ENCODE results near the gene ZNF598. TPM values are rescaled to one million over a fixed set of nuclear protein-coding genes. Genes with fewer than 3 reads are reported as not detected.

ZNF598 gene
- total and polyA plus RNA-seq, 2 of the 13 experiments (the other 11 are each of a cell fraction or from before 2014, with no cell fraction given), result 13.5 to 14.2 TPM

DNA sequence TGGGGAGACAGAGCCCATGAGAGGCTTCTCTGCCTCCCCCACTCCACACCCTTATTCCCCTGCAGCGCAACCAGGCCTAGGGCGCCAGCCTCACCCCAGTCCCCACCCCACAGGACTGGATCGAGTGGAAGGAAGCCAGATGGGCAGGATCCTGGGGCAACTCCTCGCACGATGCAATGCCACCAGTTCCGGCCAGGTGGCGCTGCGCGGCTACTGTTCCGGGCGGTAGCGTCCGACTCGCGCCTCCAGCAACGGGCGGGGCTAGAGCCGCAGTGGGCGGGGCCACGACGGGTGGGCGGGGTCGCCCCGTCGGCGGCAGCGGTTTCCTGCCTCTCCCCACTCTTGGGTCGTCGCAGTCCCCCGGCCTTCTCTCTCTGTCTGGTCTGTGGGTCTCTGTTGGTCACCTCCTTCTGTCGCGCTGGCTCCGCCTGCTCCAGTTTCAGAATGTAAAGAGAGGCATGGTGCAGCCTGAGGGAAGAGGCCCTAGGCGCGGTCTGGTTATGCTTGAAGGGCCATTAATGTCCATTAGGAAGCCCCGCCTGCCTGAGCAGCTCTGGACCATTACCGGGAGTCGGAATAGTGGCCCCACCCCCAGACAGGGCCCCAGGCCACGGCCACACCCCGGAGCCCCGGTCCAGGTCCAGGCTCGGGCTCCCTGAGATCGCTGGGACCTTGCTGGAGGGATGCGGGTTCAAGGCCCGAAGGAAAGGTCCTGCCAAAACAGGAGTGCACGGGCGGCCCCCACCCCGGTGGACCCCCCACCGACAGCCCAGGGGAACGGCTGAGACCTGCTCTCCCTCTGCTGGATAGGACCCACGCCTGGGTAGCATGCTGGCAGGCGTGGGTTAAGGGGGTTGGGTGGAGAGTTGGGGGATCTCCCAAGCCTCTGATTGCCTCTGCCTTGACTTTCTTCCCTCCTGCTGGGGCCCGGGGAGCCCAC, 13.7 kb upstream of the ZNF598 start (continued):
- TF ChIP-seq, protein P1, sequence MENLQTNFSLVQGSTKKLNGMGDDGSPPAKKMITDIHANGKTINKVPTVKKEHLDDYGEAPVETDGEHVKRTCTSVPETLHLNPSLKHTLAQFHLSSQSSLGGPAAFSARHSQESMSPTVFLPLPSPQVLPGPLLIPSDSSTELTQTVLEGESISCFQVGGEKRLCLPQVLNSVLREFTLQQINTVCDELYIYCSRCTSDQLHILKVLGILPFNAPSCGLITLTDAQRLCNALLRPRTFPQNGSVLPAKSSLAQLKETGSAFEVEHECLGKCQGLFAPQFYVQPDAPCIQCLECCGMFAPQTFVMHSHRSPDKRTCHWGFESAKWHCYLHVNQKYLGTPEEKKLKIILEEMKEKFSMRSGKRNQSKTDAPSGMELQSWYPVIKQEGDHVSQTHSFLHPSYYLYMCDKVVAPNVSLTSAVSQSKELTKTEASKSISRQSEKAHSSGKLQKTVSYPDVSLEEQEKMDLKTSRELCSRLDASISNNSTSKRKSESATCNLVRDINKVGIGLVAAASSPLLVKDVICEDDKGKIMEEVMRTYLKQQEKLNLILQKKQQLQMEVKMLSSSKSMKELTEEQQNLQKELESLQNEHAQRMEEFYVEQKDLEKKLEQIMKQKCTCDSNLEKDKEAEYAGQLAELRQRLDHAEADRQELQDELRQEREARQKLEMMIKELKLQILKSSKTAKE (CRISPR knock-in tag; IDR thresholded peaks at IDR 0.05; ENCODE audit: borderline replicate concordance), result no peak
- TF ChIP-seq, protein P2, sequence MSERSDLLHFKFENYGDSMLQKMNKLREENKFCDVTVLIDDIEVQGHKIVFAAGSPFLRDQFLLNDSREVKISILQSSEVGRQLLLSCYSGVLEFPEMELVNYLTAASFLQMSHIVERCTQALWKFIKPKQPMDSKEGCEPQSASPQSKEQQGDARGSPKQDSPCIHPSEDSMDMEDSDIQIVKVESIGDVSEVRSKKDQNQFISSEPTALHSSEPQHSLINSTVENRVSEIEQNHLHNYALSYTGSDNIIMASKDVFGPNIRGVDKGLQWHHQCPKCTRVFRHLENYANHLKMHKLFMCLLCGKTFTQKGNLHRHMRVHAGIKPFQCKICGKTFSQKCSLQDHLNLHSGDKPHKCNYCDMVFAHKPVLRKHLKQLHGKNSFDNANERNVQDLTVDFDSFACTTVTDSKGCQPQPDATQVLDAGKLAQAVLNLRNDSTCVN (CRISPR knock-in tag; IDR thresholded peaks at IDR 0.05; ENCODE audit: borderline replicate concordance), result no peak; the same call in 1 of the 2 replicates
- no peak for TF ChIP-seq SP140L (CRISPR knock-in tag; IDR thresholded peaks at IDR 0.05; ENCODE audit: borderline replicate concordance)
- no peak for TF ChIP-seq KLF12 (CRISPR knock-in tag; IDR thresholded peaks at IDR 0.05; ENCODE audit: borderline replicate concordance)
- TF ChIP-seq ZKSCAN5 (CRISPR knock-in tag; IDR thresholded peaks at IDR 0.05), result no peak
- no peak for TF ChIP-seq ZNF850 (CRISPR knock-in tag; conservative IDR thresholded peaks at IDR 0.05)
- TF ChIP-seq MBNL3 (CRISPR knock-in tag; conservative IDR thresholded peaks at IDR 0.05), result no peak
- TF ChIP-seq, protein P3, sequence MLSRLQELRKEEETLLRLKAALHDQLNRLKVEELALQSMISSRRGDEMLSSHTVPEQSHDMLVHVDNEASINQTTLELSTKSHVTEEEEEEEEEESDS (CRISPR knock-in tag; IDR thresholded peaks at IDR 0.05; ENCODE audit: borderline replicate concordance), result no peak
- no peak for TF ChIP-seq NCOA5 (CRISPR knock-in tag; IDR thresholded peaks at IDR 0.05)
- TF ChIP-seq RXRA (CRISPR knock-in tag; IDR thresholded peaks at IDR 0.05), result peak; percentile 55; the same call in 1 of the 2 replicates
- TF ChIP-seq, protein P4, sequence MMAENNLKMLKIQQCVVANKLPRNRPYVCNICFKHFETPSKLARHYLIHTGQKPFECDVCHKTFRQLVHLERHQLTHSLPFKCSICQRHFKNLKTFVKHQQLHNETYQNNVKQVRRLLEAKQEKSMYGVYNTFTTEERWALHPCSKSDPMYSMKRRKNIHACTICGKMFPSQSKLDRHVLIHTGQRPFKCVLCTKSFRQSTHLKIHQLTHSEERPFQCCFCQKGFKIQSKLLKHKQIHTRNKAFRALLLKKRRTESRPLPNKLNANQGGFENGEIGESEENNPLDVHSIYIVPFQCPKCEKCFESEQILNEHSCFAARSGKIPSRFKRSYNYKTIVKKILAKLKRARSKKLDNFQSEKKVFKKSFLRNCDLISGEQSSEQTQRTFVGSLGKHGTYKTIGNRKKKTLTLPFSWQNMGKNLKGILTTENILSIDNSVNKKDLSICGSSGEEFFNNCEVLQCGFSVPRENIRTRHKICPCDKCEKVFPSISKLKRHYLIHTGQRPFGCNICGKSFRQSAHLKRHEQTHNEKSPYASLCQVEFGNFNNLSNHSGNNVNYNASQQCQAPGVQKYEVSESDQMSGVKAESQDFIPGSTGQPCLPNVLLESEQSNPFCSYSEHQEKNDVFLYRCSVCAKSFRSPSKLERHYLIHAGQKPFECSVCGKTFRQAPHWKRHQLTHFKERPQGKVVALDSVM (CRISPR knock-in tag; IDR thresholded peaks at IDR 0.05), result peak; percentile 36; the same call in 1 of the 2 replicates
- TF ChIP-seq EHMT2 (IDR thresholded peaks at IDR 0.05; ENCODE audit: borderline replicate concordance, low read depth, low read length), result no peak
- no peak for TF ChIP-seq ZNF879 (CRISPR knock-in tag; IDR thresholded peaks at IDR 0.05)
- no peak for TF ChIP-seq ZNF674 (CRISPR knock-in tag; IDR thresholded peaks at IDR 0.05; ENCODE audit: low read depth)
- 0 out of 2 replicates have a peak, but pooled peaks have one; percentile 21 for TF ChIP-seq MYC (CRISPR knock-in tag; IDR thresholded peaks at IDR 0.05; ENCODE audit: borderline replicate concordance)
- TF ChIP-seq LCORL (IDR thresholded peaks at IDR 0.05), result no peak
- peak; percentile 86; the same call in 1 of the 2 replicates for TF ChIP-seq LCORL (CRISPR knock-in tag; IDR thresholded peaks at IDR 0.05)
- TF ChIP-seq RFXANK (CRISPR knock-in tag; IDR thresholded peaks at IDR 0.05), result no peak
- TF ChIP-seq, protein P5, sequence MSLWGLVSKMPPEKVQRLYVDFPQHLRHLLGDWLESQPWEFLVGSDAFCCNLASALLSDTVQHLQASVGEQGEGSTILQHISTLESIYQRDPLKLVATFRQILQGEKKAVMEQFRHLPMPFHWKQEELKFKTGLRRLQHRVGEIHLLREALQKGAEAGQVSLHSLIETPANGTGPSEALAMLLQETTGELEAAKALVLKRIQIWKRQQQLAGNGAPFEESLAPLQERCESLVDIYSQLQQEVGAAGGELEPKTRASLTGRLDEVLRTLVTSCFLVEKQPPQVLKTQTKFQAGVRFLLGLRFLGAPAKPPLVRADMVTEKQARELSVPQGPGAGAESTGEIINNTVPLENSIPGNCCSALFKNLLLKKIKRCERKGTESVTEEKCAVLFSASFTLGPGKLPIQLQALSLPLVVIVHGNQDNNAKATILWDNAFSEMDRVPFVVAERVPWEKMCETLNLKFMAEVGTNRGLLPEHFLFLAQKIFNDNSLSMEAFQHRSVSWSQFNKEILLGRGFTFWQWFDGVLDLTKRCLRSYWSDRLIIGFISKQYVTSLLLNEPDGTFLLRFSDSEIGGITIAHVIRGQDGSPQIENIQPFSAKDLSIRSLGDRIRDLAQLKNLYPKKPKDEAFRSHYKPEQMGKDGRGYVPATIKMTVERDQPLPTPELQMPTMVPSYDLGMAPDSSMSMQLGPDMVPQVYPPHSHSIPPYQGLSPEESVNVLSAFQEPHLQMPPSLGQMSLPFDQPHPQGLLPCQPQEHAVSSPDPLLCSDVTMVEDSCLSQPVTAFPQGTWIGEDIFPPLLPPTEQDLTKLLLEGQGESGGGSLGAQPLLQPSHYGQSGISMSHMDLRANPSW (CRISPR knock-in tag; IDR thresholded peaks at IDR 0.05; ENCODE audit: borderline replicate concordance), result no peak
- no peak for TF ChIP-seq HMGA1 (CRISPR knock-in tag; conservative IDR thresholded peaks at IDR 0.05)
- no peak for TF ChIP-seq ZMYM2 (CRISPR knock-in tag; IDR thresholded peaks at IDR 0.05)
- TF ChIP-seq ZFP62 (CRISPR knock-in tag; IDR thresholded peaks at IDR 0.05), result no peak

Data from HepG2 (cell line).